GM18873 (cell line): ENCODE measurements around the gene PTOV1.
"Not testable (repeated sequence)": the region's sequence is repeated elsewhere in the genome, so short reads cannot be mapped to it uniquely, and the experiment has no call there.

ENCODE experiments used
- ATAC-seq: cut with Tn5 transposase; IDR thresholded peaks from one replicate; pipeline ENCODE4 v1.9.1; 2021; ENCODE audit warnings: mild to moderate bottlenecking, moderate library complexity, moderate number of reproducible peaks; ENCODE audit not compliant: unreplicated experiment, low FRiP score

Gene PTOV1

DNA sequence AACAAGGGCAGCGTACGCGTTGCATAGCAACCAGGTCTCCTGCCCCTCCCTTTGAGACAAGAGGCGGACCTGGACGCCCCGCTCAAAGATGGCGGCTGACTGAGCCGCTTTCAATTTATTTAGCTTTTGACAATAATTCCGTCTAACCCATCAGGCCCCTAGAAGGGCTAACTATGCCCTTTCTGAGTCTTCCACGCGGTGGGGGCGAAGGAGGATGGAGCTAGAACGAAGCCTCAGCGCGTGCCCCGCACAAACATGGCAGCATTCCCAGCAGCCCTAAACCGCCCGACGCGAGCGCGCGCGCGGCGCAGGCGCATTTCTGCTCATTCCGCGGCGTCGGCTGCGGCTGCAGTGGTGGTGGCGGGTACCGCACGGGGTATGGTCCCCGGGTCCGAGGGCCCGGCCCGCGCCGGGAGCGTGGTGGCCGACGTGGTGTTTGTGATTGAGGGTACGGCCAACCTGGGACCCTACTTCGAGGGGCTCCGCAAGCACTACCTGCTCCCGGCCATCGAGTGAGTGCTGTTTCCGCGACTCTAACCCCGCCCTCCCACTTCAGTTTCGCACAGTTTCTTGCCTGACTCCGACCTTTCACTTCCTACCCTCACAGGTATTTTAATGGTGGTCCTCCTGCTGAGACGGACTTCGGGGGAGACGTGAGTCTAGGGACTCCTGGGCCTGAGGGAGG lies 32.9 kb upstream of the PTOV1 start, which contains the start of gene MED25:
Gene MED25, plus strand, starts transcription at position 326 of the 685 bp plus-strand sequence. Its CDS starts 53 bp downstream, at position 379.
- peak; percentile 42 for ATAC-seq

GRCh38 chr19:49818649-49819370 lies 32.1 kb upstream of the PTOV1 start:
- ATAC-seq: no peak

DNA sequence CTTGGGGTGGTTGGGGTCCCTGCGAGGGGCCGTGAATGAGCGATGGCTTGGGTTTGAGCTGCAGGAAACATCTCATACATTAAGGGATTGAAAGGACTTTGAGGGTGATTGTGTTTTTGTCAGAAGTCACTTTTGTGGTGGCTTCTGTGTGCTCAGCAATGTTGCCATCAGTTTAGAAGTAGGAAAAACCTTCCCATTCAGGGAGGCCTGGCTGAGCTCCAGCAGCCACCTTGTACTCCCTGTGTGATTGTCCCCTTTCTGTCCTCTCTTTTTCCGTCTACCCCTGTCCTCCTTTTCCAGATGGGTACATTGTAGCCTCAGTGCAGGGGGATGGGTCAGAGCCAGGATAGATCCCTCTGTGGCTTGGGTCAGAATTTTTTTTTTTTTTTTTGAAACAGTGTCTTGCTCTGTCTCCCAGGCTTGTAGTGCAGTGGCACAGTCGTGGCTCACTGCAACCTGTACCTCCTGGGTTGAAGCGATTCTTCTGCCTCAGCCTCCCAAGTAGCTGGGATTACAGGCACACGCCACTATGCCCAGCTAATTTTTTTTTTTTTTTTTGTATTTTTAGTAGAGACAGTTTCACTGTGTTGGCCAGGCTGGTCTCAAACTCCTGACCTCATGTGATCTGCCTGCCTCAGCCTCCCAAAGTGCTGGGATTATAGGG lies 31.4 kb upstream of the PTOV1 start:
- not testable (repeated sequence) for ATAC-seq

DNA sequence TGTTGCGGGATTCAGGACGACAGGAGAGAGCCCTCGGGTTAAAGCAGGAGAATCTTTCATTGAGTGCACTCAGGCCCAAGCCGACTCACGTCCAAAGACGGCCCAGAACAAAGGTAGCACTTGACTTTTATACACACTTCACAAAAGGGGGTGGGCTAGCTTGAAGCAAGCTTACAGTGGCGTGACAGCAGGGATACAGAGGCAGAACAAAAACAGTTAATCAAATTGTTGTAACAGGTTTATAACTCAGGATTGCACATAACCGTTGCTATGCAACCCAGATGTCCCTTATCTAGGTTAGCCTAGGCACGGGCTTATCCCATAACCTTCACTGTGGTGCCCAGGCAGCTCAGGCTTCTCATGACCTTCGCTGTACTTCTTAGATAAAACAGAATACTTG lies 30.8 kb upstream of the PTOV1 start:
- ATAC-seq: no peak

DNA sequence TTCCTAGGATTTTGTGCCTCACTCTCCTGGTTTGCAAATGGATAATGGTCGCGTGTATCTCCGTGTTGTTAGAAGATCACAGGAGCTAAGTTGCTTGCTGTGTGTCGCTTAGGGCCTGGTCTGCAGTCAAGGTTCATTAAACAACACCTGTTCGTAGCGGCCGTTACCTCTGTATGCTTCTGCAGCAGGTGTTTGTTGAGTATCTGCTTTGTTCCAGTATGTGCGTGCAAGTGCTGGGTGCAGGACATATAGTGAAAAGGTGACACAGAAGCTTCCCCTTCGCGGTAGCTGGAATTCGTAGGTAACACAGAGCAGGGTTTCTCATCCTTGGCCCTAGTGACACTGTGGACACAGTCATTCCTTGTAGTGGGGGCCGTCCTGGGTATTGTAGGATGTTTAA lies 27.5 kb upstream of the PTOV1 start:
- no peak for ATAC-seq

- no peak for ATAC-seq
These were observed 26.3 kb upstream of the PTOV1 start for GRCh38 chr19:49824662-49825061.

- no peak for ATAC-seq
These were observed 23.9 kb upstream of the PTOV1 start for GRCh38 chr19:49827034-49827433.

- no peak for ATAC-seq
These were observed 21.8 kb upstream of the PTOV1 start for GRCh38 chr19:49829200-49829599.

GRCh38 chr19:49829721-49830120 lies 21.2 kb upstream of the PTOV1 start:
- no peak for ATAC-seq

DNA sequence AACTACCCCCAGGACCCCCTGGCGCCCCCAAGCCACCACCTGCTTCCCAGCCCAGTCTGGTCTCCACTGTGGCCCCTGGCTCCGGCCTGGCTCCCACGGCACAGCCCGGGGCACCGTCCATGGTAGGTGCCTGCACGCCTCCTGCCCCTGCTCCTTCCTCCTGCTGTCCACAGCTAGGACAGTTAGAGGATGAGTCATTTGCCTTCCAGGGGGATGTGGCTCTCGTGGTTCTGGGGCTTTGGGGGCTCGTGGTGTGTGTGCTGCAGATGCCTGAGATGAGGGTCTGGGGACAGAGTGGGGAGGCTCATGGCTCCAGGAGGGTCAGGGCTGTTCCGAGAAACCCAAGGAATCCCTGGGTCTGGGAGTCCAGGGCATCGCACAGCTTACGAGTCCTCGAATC lies 20.2 kb upstream of the PTOV1 start:
- ATAC-seq: no peak

- ATAC-seq: no peak
These were observed 19.4 kb upstream of the PTOV1 start for GRCh38 chr19:49831592-49831991.

DNA sequence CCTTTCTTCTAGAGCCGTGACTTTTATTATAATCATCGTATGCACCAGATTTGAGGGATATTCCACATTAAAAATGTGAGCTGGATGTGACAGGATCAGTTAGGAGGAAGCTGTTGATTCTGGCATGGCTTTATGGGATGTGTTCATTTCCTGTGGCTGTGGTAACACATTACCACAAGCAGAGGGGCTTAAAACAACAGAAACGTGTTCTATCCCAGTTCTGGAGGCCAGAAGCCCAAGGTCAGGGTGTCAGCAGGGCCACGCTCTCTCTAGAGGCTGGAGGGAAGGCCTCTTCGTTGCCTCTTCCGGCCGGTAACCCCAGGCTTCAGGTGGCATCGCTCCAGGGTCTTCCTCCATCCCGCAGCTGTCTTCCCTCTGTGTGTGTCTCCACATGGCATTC lies 18.4 kb upstream of the PTOV1 start:
- ATAC-seq: no peak

GRCh38 chr19:49833599-49833998 lies 17.4 kb upstream of the PTOV1 start:
- no peak for ATAC-seq

DNA sequence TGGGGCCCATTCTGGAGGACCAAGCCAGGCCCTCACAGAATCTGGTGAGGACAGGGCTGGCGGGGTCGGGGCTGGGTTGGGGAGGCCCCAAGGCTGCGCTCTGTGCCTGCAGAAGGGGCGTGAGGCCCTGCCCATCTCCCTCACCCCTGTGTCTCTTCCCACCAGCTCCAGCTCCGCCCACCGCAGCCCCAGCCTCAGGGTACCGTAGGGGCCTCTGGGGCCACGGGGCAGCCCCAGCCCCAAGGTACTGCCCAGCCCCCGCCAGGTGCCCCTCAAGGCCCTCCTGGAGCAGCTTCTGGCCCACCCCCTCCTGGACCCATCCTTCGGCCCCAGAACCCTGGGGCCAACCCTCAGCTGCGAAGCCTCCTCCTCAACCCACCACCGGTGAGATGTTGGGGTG lies 15.4 kb upstream of the PTOV1 start:
- ATAC-seq: no peak

DNA sequence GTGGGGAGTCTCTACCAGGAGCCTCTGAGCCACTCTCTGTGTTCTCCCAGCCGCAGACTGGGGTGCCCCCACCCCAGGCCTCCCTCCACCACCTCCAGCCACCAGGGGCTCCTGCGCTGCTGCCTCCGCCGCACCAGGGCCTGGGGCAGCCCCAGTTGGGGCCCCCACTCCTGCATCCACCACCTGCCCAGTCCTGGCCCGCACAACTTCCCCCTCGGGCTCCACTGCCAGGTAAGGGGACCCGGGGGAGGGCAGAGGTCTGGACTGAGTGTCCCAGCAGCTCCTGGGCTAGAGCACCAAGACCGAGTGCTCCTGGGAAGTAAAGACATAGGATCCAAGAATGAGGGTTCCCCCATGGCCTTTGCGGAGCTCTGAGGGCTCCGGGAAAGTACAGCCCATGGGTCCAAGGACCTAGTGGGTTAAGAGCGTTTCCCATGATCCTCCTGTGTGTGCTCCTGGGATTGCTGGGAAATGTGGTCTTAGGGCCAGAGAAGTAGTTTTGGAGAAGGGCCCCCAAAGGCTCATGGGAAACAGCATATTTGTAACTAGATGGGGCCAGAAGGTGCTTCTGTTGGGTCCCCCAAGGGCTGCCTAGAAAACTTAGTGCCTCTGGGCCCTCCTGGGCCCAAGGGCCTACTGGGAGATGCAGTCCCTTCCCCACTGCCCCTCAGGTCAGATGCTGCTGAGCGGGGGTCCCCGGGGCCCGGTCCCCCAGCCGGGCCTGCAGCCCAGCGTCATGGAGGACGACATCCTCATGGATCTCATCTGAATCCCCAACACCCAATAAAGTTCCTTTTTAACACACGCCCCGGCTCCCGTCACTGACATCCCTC lies 14.6 kb upstream of the PTOV1 start:
- ATAC-seq: no peak

- no peak for ATAC-seq
These were observed 14.0 kb upstream of the PTOV1 start for GRCh38 chr19:49837009-49837310.

- no peak for ATAC-seq
These were observed 13.5 kb upstream of the PTOV1 start for GRCh38 chr19:49837425-49837824.

- no peak for ATAC-seq
These were observed 11.9 kb upstream of the PTOV1 start for GRCh38 chr19:49838885-49839588.

GRCh38 chr19:49839713-49840112 lies 11.2 kb upstream of the PTOV1 start:
- no peak for ATAC-seq

DNA sequence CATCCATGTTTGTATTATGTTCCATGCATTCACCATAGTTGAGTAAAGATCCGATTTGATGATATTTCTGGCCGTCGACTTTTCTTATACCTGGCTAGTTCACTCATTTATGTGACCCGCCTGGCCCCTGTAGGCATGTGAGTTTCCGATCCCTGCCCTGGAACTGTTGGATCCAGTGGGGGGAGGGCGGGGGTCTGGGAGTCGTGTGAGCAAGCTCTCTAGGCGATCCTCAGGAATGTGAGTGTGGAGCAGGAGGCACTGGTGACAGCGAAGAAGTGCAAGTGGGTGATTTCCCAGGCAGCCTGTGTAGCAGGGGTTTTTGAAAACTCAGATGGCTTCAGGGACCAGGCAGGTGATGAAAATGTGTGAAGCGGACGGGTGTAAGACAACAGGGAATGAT lies 10.6 kb upstream of the PTOV1 start:
- ATAC-seq: no peak
